Activated CD4-positive, CD25-positive, alpha-beta regulatory T cell (primary cell): ENCODE data around the gene DKKL1.

Experiments used
- DNase-seq, 4 experiments: peaks; one replicate each; lab custom pipeline; 2025; lab: John Stamatoyannopoulos, UW

DKKL1 gene

DNA sequence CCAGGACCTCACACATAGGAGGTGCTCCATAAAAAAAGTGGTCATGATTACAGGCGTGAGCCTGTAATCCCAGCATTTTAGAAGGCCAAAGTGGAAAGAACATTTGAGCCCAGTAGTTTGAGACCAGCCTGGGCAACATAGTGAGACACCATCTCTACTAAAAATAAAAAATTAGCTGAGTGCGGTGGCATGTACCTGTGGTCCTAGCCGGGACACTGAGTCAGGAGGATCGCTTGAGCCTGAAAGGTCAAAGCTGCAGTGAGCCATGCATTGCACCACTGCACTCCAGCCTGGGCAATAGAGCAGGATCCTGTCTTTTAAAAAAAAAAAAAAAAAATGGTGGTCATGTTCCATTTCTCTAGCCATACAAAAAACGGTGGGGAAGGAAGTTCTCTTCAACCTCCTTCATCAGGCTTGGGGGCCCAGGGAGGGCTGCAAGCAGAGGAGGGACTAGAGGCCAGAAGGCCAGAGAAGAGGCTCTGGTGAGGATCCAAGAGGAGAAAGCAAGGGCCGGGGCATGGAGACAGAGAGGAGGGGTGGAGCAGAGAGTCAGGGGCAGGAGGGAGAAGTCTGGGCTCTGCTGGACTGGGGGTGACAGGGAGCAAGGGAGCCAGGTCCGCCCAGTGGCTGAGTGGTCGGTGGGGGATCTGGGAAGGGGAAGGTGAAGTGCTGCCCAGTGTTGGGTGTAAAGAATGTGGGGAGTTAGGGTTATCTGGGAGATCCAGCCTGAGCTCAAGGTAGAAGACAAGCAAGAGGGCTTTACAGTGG, 33.2 kb downstream of the DKKL1 start:
- DNase-seq = no peak

DNA sequence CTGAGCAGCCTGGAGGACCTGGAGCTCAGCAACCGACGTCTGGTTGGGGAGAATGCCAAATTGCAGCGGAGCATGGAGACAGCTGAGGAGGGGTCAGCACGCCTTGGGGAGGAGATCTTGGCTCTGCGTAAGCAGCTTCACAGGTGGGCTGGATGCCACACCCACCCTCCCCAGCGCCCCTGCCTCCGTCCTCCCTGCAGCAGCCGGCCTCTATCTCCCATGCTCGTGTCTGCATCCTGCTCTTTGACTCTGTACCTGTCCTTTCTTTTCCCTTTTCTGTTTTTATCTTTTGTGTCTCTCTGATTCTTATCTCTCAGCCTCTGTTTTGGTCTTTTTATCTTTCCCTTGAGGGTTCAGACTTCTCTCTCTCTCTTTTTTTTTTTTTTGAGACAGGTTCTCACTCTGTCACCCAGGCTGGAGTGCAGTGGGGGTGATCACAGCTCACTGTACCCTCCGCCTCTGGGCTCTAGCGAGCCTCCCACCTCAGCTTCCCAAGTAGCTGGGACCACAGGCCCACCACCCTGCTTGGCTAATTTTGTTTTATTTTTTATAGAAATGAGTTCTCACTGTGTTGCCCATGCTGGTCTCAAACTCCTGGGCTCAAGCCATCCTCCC, 34.4 kb downstream of the DKKL1 start:
- DNase-seq = no peak

DNA sequence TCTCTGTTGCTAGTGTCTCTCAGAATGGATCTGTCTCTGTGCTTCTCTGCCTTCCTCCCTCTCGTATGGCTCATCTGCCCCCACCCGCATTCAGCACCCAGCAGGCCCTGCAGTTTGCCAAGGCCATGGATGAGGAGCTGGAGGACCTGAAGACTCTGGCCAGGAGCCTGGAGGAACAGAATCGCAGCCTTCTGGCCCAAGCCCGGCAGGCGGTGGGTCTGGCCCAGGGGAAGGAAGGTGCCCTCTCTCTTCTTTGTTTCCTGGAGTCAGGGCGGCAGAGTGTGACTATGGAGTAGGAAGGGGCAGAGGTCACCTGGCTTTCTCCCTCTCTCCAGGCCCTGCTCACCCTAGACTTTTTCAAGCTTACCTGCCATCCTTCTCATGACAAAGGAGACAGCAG, 35.3 kb downstream of the DKKL1 start:
- DNase-seq = no peak

DNA sequence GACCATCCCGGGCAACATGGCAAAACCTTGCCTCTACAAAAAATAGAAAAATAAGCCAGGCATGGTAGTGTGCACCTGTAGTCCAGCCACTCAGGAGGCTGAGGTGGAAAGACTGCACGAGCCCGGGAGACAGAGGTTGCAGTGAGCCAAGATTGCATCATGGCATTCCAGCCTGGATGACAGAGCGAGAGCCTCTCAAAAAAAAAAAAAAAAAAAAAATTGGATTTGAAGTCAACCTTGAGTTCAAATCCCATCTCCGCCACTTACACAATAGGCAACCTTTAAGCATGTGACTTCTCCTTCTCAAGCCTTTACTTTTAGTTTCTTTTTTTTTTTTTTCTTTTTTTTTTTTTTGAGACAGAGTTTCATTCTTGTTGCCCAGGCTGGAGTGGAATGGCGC, 36.4 kb downstream of the DKKL1 start:
- no peak for DNase-seq

DNA sequence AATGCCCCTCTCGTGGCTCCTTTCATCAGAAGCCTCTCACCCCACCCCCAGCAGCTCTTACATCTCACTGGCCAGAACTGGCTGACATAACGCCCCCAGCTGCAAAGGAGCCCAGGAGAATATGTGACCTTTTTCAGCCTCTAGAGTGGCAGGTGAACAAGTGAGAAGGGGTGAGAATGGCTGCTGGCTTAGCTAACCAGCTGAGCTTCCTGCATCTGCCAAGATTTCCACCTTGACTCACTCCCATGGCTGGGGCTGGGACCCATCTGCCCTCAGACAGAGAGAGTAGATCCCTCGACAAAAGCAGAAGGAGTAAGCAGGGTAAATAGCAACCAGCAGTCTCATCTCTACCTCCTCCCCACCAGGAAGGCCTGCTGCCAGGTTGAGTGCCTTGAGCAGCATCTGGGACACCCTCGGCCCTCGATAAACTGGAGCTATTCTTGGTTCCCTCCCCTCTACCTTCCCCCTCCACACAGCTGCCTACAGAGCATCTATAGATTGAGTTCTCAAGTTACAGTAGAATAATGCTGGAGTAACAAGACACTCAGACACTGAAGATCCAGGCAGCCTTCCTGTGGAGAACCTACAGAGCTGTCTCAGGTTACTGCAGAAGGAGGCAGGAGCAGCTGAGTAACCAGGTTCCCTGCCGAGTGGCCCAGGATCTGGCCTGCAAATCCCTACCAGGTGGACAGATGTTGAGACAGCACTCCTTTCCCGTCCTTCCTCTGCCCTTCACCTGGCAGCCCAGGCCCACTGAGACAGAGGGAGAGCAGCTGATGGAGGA, 39.9 kb downstream of the DKKL1 start:
- DNase-seq = no peak

DNA sequence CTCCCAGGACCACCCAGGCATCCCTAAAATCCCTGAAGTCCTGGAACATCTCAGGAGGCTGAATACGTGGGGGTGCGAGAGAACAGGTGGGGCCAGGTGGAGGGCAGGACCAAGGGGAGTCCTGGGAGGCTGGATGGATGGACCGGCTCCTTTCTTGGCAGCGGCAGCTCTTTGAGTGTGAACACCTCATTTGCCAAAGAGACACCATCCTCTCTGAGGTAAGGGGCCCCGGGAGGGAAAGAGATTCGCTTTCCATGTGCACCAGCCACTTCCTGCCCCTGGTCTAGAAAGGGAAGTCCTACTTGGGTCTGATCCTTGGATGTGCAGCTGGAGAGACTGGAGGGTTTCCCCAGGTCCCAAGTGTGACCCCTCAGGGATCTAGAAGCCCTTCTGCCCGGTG, 43.4 kb downstream of the DKKL1 start:
- DNase-seq = no peak

DNA sequence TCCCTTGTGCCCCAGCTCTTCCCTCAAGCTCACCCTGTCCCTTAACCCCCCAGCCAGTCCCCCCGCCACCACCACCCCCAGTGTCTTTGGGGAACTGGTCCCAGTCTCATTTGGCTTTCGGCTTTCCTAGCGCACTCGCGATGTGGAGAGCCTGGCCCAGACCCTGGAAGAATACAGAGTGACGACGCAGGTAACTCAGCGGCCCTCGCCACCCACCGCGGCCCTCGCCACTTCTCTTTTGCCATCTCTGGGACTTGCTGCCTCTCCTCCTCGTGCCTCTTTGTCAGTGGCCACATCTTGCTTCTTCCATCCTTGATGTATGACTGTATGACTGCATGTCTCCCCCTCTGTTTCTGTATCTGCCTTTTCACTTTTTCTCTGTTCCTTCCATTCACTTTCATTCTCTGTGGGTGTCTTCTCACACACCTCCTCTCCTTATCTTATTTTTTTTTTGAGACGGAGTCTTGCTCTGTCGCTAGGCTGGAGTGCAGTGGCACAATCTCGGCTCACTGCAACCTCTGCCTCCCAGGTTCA, 43.9 kb downstream of the DKKL1 start:
- DNase-seq = no peak

DNA sequence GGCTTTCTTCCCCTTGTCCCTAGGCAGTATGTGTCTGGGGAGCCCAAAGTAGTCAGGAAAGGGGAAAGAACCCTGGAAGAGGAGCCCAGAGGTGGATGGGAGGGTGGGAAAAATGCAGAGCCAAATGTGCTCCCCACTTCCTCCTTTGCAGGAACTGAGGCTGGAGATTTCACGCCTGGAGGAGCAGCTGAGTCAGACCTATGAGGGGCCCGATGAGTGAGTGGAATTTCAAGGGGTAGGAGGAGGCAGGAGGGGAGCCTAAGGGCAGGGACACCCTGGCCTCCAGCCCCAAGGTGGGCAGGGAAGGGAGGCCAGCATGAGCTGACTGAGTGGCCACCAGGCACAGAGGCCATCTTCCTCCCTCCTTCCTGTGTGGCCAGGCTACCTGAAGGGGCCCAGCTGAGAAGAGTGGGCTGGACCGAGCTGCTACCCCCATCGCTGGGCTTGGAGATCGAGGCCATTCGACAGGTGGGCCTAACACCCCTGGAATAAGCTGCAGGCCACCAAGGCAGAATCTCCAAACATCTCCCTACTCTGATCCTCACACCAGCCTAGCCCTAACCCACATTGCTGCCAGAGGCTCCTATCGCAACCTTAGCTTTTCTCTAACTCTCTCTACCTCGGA, 45.3 kb downstream of the DKKL1 start:
- no peak for DNase-seq

DNA sequence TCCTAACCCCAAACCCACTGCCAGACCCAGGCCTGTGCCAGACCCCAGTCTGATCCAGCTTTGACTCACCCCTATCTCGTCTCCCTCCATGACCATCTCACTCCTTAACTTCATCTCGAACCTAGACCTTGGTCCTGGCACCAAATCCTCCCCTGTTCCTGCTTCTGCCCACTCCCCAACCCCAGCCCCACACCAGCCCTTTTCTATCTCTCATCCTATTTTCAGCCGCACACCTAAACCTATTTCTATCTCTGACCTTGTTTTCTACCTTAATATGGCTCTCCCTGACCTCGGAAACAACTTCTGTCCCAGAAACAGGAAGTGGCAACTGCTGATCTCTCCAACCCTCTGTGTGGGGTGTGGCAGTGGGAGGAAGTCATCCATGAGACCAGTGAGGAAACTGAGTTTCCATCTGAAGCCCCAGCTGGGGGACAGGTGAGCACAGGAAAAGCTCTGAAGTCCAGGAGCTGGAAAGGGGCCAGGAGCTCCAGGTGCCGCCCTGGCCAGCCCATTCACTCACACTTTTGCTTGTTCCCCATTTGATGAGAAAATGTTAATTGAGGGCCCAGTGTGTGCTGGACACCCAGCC, 45.9 kb downstream of the DKKL1 start:
- no peak for DNase-seq

DNA sequence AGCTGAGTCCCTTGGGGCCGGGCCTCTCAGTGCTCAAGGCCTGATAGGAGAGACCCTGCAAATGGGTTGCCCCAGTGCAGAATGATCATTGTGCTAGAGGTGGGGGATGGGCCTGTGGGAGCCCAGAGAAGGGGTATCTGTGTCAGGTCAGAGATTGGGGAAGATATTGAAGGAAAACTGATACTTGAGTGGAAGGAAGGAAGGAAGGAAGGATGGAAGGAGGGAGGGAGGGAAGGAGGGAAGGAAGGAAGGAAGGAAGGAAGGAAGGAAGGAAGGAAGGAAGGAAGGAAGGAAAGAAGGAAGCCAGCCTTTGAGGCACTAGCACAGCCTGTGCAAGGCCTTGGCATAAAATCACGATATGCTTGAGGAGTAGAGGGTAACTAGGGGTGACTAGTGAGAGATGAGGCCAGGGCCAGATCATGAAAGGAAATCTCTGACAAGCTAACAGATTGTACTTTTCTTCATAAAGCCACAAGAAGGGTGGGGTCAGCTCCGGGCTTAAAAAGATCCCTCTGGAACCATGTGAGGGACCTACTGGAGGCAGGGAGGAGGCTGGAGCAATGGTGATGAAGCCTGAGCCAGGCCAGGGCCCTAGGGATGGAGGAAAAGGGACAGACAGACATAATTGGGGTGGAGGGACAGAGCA, 48.1 kb downstream of the DKKL1 start:
- DNase-seq = no peak

DNA sequence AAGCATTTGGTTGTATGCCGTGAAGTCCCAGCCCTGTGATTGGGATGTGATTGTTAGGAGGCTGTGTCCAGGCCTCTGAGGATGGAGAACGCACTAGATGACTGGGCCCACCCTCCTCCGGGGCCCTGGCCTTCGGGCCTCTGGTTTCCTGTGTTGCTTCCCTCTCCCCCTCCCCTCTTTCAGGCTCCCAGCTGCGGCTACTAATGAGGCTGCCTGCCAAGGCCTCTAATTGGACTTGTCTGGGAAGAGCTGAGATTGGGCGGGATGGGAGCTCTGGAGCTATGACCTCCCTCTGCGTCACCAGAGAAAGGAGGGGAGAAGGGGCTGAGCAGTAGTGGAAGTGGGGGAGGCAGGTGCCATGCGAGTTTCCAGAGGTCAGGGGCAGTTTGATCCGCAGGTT, 49.7 kb downstream of the DKKL1 start:
- no peak for DNase-seq

DNA sequence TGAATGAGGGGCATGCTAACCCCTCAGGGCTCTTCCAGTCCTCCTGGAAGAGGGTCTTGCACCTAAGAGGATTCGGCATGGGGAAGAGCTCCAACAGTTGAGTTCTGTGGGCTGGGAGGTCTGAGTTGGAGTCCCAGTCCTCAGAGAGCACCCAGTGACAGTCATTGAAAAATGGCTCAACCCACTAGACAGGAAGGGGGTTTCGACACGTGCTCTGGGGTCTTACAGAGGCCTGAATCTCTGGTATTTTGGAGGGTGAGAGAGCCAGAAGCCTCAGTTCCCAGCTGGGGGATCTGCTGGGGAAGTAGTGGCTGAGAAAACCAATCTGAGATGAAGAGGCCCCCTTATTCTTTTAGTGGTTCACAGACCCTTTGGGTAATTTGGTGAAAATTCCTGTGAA, 50.6 kb downstream of the DKKL1 start:
- no peak for DNase-seq

DNA sequence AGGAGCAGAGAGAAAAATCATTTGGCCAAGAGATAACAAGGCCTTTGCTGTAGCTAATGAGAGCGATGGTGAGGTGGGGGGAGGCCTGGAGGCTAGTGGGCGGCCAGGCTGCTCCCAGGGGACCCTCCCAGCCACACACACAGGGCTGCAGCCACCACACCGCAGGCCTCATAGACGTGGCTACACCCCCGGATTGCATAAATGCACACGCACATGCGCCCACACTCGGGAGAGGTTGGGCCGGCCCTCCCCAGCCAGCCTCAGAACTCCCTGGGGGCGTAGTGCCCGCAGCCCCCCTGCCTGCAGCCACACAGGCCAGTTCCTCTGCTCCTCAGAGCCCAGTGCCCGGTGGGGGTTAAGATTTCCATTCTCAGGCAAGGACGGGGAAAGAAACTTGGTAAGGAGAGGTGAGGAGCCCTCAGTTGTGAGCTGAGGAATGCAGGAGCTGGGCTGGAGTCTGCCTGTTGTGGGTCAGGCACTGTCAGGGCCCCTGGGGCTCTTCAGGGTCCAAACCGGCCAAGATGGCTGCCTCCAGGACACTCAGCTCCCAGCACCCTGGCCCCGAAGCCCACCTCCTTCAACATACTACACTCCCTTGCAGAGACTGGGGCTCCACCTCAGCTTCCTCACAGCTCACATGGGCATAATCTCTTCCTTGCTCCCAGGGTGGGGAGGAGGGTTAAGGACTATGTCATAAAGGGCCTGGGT, 51.6 kb downstream of the DKKL1 start:
- DNase-seq = no peak

DNA sequence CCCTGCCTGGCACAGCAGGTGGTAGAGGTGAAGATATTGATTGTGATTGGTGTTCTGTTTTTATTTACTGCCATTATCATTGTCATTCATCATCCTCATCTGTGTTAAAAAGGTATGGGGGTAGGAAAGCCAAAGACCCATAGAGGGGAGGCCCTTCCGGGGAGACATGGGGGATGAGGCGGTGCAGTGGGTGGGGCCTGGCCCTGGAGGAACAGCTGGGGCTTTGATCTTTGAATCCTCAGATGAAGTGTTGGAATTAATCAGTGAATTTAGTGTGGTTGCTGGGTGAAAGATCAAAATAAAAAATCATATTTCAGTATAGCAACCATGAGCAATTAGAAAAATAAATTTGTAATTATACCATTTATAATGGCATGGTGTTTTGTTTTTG, 52.1 kb downstream of the DKKL1 start:
- no peak for DNase-seq

DNA sequence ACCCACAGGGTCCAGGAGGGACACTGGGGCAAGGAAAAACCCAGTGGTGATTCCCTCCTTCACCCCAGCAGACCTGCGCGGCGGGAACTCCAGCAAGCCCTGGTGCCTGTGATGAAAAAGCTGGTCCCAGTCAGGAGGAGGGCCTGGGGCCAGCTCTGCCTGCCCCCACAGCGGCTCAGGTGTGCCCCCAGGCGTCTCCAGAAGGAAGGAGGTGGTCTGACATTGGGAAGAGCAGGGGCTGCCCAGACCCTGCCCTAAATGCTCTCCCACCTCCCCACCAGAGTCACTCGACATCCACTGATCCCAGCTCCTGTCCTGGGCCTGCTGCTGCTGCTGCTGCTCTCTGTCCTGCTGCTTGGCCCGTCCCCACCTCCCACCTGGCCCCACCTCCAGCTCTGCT, 53.4 kb downstream of the DKKL1 start:
- no peak for DNase-seq

DNA sequence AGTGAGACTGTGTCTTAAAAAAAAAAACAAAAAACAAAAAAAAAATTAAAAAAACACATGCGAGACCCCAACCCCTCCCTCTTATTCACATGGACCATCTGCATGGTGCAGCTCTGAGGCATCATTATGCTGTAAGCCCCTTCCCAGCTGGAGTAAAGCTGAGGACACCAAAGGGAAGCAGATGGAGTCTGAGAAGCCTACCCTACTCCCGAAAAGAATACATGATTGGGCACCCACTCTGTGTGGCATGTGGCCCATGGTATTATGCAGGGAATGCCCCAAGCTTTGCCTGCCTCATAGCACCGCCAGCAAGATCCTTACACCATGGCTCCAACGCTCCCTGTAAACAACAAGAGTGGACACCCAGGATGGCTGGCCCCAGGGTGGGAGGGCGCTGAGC, 54.8 kb downstream of the DKKL1 start:
- DNase-seq = no peak

DNA sequence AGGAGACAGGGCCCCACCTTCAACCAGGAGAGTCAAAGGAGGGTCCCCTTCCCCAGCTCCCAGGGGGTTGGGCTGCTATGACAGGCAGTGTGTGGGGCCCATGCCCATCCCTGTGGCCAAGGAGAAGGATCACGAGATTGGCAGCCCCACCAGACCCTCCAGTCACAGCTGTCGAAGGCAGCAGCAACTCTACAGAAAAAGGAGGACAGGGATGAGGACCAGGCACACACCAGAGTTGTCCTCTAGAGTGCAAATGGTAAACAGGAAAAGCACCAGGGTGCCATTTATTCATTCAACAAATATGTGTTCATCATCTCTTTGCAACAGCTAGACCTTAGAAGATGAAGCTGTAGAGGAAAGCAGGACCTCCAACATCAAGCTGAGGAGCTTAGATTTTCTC, 55.5 kb downstream of the DKKL1 start:
- DNase-seq = no peak

DNA sequence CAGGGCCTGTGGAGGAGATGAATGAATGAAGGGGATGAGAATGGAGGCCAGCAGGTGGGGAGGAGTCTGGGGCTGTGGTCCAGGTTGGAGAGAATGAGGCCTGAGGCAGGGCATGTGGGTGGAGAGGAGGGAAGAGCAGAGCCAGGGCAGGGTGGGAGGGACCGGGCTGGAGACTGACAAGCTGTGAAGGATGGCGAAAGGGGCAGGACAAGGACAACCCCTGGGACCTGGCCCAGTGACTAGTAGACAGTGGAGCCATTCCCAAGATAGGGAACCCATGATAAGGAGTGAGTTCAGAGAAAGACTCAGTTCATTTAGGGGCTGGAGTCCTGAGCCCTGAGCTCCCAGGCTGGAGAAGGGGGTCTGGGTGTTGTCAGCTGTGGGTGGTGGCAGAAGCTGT, 56.5 kb downstream of the DKKL1 start:
- no peak for DNase-seq

DNA sequence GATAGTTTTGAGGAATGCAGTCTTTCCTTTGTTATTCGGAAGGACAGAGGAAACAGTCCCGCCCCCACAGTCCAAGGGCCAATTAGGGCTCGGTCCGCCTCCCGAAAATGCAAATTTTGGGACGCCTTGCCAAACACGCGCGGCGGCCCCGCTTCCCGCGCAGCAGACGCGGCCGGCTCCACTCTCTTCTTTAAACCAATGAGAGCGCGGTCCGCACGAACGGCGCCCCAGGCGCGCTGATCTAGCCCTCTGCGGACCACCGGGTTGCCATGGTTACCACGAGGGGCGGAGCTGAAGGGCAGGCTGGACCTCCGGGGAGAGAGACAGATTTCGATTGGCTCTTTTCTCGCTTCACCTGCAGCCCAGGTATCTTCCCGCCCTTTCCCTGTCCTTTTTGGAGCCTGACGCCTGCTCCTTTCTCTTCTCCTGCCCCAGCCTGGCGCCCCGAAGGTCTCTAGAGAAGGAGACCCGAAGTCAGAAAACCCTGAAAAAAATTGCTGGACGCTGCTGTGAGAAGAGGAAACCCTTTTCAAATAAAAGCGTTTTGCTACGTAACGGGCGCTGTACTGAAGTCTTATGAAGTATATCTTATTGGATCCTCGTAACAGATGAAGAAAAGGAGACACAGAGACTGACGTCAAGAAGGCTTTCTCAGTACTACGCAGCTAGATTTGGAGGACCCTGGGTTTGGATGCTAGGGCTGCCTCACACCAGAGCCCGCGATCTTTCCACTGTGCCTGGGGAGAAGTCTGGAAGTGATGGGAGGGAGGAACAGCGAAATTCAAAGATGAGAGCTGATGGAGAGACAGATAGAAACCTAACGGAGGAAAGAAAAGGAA, 57.6 kb downstream of the DKKL1 start:
- DNase-seq = no peak

DNA sequence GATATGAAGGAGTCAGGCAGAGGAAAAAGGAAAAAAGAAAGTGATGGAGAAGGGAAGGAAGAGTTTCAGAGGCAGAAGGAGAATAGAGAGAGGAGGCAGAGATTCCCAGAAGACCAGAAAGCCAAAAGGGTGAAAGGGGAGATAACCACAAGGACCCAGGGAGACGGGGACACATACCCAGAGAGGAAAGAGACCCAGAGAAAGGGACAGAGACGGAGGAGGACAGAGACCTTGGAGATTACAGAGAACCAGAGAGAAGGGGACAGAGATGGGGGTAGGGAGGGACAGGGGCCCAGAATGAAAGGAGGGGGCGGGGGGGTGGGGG, 58.2 kb downstream of the DKKL1 start:
- no peak for DNase-seq
